ENCODE measurements around the gene PRPF40A.

Gene PRPF40A

DNA sequence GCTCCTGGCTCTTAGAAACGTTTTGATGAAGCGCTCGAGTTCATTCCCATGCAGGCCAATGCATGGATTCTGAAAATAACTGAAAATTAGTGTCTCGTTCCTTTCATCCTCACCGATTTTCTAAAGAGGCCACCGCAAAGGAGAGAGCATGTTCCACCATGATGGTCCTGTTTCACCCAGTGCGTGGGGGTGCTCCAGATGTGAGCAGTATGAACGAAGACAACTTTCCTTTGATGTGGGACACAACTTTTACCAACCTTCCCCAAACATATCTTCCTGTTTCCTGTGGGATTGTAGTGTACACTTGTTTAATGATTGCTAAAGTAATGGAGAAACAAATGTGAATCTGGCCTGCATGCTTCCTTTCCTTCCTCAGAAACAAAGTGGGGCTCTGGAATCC lies 114.5 kb downstream of the PRPF40A start:
- no peak overlapping the region for H3K9ac ChIP-seq (ENCODE audit: low read depth, low read length)
- no peaks in the 10 kb centered on the region for H3K9me3 ChIP-seq (ENCODE audit: control insufficient read depth, insufficient read depth, low read length)
- H3K27me3 ChIP-seq (ENCODE audit: control insufficient read depth, insufficient read depth, low read length) = no peaks in the 10 kb centered on the region
- H3K27ac ChIP-seq (ENCODE audit: low read depth, low read length) = no peak overlapping the region
- H3K4me1 ChIP-seq (ENCODE audit: control insufficient read depth, insufficient read depth, low read length) = peaks cover 7% of the 10 kb centered on the region; the same call in 1 of the 2 replicates
- 0 out of 2 replicates have a peak, but pooled peaks cover 7% of the 10 kb centered on the region for H3K36me3 ChIP-seq (ENCODE audit: control insufficient read depth, insufficient read depth, low read length)
- H3K4me3 ChIP-seq (ENCODE audit: low read depth, low read length) = no peak overlapping the region

All from HUES48 (cell line).